Pons (tissue), 1 donor: ENCODE data around the gene DGKG.

ENCODE experiments used
- DNase-seq: peaks from one replicate; pipeline ENCODE4 v3.0.0-alpha.2; 2016; ENCODE audit warnings: low spot score

Gene DGKG

DNA sequence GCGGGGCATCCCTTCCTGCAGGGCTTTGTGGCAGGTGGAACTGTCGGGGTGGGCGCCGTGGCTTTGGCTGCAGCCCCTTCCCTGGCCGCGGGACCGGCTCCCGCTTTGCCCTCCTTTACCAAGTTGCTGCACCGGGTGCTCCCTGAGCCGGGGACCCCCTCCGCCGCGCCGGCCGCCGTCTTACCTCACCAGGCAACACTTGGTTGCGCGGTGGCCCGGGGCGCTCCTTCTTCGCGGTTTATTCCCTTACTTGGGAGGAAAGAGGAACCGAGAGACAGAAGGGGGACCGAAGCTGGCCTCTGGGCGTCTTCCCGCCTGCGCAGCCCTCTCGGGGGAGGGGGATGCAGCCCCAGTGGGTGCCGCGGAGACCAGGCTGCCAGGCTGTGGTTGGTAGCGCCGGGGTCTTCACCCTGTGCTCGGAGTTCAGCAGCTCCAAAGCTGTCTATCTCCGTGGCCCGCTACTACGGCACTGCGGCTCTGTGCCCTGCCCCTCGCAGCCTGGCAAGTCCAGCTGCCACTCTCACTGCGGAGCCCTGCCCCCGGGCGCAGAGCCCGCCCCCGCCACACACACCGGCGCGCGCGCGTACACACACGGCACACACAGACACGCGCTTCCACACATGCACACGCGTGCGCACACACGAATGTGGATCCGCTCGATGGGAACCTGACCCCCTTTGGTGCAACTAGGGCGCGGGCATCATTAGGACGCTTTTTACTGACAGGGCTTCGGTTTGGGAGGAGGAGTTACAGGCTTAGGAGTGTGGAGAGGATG is at the start of gene DGKG:
Gene DGKG (minus strand): TSS at position 473 of the 775 bp plus-strand sequence. CDS start 41,775 bp downstream, outside the sequence.
- DNase-seq: peak; percentile 45

DNA sequence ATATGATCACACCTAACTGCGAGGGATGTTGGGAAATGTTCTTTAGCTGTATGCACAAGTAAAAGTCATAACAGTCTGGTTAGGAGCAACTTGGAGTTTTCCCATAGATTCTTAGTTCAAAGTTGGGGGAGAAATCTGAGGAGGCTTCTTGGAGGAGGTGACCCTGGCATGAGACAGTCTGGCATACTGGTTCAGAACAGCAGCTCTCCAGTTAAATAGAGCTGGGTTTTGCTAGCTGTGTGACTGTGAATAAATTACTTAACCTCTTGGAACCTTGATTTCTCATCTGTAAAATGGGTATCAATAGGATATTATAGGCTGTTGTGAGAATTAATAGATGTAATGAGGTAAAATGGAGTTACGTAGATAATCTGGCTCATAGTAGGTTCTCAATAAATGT is 49.1 kb upstream of the DGKG start:
- no peak for DNase-seq

DNA sequence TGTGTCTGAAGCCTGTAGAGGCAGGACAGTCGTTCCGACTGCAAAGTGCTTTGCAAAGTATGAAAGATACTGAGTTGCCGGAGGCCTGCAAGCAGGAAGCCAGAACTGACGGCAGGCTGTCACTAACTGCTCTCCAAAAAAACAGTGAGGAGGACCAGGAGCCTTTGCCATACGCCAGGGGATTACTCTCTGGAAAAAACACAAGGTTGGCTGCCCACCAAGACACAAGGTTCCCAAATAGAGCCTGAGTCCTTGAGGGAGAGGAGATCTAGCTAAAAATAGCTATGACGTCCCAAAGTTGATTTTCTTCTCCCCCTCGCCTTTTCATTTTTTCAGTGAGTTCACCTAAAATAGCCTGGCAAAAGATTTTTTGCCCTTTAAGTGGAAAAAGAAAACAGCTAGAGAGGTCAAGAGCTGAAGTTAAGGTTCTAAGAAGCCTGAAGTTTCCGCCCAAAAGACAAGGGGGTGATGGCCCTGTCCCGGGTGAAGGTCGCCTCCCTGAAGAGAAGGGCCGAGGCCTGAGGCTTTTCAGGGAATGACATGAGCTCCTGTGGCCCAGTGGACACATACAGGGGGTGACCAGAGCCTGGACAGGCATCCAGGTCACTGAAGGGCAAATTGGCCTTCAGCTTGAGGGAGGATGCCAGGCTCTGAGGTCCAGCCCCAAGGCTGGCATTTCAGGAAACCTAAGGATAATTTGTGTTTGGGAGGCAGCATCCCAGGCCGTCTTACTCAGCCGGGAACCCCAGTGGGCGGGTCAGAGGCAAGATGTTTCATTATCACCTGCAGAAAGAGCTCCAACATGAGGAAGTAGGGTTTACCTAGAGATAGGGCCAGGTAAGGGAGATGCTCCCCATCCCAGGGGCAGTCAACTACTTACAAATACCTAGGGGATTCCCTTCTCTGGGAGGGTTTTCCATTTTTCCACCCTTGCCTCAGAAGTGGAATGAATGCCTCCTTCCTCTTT is 44.9 kb upstream of the DGKG start:
- peak; percentile 58 for DNase-seq

DNA sequence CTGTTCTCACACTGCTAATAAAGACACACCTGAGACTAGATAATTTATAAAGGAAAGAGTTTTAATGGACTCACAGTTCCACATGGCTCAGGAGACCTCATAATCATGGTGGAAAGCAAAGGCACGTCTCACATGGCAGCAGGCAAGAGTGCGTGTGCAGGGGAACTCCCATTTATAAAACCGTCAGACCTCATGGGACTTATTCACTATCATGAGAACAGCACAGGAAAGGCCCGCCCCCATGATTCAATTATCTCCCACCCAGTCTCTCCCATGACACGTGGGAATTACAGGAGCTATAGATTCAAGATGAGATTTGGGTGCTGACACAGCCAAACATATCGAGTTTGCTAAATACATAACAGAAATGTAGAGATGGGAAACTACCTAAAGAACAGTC is 39.5 kb upstream of the DGKG start:
- no peak for DNase-seq

DNA sequence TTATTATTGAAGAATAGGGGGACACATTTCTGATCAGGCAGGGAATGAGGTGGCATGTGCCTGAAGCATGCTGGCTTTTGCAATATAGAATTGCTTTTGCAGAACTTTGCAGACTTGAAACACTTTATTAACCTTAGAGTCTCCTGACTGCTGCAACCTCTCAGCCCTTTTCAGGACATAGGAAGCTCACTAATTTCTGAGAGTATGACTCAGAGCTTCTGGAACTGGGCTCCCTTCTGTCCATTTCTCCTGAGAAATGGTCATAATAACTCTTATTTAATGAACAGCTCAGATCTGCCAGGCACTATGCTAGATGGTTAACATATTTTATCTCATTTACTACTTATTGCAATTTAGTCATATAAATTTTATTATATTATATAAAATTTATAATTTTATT is 38.6 kb upstream of the DGKG start:
- DNase-seq: no peak

DNA sequence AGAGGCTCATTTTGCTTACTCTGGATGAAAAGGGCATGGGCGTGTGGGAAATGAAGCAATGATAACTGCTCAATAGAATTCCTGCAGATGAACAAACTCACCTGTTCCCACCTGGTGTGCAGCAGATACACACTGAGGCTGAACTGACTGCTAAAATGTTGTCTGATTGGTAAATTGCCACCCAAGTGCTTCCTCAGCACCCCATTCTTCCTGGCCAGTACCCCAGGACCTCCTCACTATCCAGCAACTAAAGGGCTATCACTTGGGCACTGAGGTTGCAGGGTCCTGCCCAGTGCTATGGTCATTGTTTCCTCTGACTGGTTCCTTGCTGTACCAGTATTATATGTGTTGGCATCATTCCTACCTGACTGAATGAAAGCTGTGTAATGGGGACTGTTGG is 38.0 kb upstream of the DGKG start:
- no peak for DNase-seq

DNA sequence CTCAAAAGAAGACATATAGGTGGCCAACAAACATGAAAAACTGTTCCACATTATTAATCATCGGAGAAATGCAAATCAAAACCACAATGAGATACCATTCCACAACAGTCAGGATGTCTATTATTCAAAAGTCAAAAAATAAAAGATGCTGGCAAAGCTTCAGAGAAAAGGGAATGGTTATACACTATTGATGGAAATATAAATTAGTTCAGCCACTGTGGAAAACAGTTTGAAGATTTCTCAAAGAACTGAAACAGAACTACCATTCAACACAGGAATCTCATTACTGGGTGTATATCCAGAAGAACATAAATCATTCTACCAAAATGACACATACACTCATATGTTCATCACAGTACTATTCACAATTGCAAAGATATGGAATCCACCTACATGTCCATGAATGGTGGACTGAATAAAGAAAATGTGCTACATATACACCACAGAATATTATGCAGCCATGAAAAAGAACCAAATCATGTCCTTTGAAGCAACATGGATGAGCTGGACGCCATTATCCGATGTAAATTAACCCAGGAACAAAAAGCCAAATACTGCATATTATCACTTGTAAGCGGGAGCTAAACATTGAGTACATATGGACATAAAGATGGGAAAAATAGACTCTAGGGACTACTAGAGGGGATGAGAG is 32.7 kb upstream of the DGKG start:
- no peak for DNase-seq

DNA sequence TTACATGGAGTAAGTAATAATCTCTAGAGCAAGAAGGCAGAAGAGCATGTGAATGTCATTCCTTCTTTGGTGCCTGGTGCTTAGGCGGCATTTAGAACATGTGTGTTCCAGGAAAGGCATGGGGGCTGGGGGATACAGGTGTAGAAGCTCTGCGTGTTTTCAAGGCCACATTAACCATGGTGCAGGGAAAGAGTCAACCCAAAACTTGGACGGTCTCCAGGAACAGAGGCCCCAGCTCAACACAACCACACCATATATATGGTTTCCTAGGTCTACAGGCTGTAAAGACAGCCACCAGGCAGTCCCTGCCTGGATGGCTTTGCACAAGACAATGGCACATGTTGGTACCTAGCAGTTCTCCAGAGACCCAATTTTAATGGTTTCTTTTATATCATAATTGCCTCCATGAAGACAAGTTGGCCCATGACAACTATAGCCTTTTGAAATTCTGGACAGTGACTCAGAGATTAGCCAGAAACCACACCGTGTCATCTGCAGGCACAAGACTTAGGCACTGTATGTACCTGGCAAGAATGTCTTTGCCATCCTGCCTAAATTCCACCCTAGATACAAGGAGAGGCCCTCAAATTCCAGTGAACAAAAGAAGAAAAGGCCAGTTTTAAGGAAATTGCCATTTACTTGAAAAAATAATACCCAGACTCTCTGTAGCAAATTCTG is 25.0 kb upstream of the DGKG start:
- no peak for DNase-seq

DNA sequence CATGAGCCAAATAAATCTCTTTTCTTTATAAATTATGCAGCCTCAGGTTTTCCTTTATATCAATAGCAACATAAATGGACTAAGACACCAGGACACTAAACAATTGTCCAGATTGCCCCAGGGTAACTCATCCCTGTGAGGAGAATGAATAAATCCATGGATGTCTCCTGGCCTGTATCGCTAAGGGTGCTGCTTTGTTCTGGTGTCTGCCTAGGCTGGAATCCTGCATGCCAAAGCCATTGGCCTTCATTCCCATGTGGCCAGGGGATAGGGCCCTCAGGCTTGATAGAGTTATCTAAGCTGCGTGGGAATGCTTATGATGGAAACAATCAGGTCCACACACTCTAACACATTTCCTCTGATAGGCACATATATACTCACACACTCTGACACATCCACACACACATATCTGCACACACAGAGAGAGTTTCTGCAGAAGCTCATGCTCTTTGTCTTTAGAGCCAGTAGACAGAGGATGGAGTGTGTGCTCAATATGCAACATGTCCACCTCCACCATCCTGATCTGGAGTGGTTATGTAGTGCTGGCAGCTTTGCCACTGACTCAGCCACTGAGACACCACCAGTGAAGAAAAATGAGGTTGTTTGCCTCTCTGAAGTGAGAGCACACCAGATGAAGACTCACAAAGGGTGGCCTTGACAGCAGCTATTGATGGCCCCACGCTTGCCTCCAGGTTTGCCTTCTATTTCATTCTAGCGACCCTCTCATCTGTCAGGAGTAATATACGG is 24.0 kb upstream of the DGKG start:
- DNase-seq: no peak

DNA sequence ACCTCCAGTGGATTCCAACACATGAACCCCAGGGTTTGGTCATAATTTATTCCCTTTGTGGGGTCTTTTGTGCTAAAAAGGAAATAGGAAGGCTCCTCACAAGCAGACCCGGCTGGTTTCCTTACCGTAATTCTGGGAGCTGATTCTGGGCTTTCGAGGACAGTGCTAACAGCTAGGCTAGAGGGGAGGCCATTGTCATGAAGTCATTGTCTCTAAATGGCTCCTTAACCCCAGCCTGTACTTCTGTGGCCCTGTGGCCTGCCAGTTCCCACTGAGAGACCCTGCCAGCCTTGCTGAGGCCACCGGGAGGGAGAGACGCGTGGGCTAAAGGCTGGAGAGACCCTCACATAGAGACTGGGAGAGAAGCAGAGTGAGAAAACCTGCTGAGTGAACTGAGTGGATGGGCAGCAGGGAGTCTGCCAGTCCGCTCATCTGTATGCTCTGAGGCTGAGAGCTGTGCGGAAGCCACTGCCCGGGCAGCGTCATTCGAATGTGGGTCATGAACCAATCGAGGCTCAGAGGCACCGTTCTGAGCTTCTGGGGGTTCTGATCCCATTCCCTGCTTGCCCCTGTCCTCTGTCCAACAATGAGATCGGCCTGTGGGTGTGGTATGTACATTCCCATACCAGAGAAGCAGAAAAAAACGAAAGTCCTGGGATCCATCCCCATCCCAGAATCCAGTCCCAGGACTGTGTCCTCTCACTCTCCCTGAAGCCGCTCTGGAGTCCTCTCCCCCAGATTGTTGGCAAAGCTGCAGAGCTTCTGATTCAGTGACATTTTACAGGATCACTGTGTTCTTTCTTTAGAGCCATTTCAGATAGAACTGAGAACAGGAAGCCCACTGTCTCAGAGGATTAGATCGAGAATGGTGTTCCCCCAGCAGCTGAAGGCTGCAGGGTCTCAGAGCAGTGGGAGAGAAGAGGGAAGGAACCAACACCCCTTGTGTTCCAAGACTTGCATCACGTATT is 21.3 kb upstream of the DGKG start:
- DNase-seq: peak; percentile 67

DNA sequence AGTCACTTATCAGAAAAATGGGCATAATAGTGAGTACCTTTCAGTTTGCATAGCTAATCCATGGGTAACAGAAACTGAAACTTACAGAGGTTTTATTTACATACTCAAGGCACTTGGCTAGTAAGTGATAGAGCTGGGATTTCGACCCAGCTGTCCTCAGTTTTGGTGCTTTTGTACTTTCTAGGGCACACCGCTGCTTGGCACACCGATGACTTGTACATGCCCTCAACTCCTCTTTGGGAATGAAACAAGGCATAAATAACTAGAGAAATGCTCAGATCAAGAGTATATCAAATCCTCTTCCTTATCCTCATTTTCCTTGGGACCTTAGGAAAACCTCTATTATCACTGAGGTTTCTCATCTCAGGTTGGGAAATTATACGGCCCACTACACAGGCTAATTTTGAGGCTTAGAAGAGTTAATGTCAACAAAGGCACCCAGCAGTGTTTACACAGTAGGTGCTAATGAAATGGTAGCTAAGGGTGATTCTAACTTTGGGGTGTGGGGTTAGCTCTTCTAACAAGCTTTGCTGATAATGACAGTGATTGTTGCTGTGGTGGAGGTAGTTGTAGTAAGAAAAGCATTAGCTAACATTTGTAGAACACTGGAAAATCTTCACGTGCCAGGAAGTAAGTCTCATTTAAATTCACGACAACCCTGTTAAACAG is 20.3 kb upstream of the DGKG start:
- no peak for DNase-seq

DNA sequence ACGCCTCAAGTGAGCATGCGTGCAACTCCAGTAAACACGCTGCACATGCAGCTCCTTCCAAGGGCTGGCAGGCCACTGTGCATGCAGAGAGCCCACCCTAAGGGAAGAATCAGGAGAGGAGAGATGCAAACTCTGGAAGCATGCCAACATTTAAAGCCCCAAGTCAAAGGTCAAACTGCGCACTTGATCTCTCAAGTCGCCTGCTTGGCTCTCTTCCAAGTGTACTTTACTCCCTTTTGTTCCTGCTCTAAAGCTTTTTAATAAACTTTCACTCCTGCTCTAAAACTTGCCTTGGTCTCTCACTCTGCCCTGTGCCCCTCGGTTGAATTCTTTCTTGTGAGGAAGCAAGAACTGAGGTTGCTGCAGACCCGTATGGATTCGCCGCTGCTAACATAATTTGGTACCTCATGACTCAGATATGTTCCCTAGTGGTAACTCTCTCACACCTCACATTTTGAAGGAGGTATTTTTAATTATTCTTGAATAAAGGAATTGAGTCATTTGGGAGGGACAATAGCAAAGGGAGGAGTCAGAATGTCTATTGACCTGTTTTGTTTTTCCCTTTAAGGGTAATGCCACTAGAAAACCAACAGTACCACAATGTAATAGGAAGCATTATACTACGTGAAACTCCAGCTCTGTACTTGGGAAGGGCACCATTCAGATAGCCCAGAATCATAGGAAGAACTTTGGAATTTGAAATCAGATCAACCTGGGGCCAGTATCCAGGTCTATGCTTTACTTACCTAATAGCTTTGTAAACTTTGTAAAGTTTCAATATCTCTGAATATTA is 19.6 kb upstream of the DGKG start:
- DNase-seq: no peak

DNA sequence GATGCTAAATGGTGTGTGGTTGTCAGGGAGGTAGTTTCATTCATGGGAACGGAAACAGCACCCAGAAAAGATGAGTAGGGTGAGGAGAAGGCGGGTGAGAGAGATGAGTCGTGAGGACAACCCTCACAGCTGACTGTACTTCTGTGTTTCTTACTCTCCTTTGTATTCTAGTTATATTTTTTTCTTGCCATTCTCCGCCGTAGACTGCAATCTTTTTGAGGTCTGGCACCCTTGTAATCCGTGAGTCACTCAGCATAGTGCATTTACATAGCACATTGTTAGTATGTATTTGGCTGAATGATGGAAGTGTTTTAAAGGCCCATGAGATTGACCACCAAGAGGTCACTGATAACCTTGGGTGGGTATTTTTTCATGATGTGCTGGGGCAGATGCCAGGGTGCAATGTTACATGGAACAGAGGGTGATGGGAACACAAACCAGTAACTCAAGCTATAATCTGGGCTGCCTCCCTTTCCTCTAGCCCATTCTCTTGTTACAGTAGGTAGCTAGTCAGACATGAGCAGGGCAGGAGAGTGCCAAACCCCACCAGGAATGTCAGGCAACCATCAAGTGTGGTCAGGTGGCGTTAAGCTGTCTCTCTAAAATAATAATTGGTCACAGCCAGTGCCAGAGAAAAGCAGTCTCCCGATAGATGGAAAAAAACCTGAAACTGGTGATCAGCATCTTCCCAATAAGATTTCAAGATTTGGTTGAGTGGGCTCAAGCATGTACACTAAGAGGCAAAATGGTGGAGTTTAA is 18.8 kb upstream of the DGKG start:
- DNase-seq: no peak

DNA sequence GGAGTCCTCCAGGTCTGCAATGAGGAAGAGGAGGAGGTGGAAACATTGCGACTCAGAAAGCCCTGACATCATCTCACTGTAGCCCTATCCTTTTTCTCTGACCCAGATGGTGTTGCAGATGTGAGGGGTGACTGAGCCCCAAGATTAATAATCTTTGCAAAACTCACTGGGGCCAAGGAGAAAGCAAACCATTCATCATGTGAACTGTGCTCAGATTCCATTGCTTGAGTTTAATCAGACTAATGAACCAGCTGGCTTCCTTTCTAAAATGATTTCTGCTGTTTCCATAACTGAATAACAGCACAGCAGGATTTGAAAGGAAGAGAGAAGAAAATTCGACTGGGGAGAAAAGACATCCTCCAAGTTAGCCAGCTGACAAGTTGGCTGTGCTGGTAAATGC is 13.4 kb upstream of the DGKG start:
- no peak for DNase-seq

DNA sequence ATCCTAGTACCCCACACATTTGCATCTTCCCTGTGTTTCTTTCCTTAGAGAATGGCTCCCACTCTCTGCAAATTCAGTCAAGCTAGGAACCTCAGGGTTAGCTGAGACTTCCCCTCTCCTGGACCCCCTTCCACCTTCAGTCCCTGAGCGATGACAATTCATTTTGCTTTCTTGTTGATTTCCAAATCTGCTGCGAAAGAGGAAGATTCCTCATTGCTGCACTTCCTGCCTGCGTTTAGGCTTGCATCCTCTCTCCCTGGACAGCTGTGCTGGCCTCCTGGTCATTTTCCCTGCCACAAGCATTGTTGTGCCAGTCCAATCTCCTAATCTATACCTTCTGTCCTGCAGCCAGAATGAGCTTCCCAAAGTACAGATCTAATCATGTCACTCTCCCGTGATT is 12.3 kb upstream of the DGKG start:
- no peak for DNase-seq

DNA sequence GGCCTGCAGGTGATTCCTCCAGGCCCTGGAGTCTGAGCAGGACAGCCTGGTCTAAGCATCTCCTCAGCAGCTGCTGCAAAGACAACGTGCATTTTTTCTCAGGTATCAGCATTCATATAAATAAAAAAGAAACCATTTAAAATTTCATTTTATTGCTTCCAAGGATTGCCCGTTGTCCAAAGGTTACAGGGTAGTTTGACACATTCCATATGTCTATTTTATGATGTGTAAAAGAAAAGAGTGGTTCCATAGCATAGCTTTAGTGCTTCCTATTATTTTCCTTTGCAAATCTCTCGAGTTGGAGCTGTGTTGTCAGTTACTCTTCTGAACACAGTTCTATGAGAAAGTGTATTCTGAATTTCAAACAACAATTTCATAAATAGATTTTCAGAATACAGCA is 7.2 kb upstream of the DGKG start:
- DNase-seq: no peak

DNA sequence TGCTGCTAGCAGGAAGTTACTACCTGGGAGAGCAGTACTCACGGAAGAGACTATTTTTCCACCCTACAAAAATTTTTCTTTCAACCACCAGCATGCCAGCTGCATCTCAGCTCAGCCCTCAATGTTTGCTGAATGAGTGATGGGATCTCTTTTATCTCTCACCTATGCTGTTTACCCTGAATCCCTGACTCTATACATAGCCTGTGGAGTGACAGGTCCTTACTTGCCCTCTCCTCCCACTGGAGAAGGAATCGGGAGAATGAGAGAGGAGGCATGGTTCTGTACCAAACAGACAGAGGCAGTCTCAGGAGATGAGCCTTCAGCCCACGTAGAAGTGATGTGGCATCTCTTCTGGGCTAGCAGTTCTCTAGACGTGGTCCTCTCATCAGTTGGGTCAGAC is 6.7 kb upstream of the DGKG start:
- DNase-seq: no peak

DNA sequence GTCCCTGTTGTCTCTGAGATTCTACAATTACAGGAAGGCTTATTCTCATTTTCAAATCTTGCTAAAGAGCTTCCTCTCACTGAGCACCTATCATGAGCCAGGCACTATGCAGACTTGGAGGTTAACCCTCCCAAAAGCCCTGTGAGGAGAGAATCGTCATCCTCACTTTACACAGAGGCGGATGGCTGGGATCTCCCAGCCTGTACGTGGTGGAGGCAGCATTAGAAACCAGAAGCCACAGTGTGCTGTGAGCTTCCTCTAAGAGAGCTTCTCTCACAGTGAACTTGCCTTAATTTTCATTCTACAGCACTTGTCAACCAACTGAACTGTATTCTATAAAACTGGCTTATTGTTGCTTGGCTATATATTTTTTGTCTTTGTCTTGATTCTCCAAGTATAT is 6.1 kb upstream of the DGKG start:
- DNase-seq: no peak
